Activated CD4-positive, alpha-beta T cell treated with anti-CD3 and anti-CD28 coated beads for 36 hours (primary cell): Measurements from ENCODE around the gene JMJD4. TPM values are rescaled to one million over a fixed set of nuclear protein-coding genes. Genes with fewer than 3 reads are reported as not detected.

Experiments used
- ATAC-seq: fragments of 200-7000 bp; cut with Tn5 transposase; one replicate; pipeline ENCODE4 v1.10.0; 2021; ENCODE audit warnings: mild to moderate bottlenecking, moderate library complexity
- CTCF ChIA-PET: fragments of 350-600 bp; sonication (Branson Sonifier 250); formaldehyde crosslinking; loops from one replicate; lab custom pipeline; 2021; ENCODE audit warnings: antibody characterized with exemption; lab: Charles Lee
- POLR2A ChIA-PET: fragments of 350-600 bp; sonication (Branson Sonifier 250); formaldehyde crosslinking; loops from one replicate; lab custom pipeline; 2021; ENCODE audit warnings: antibody characterized with exemption, inconsistent platforms; lab: Charles Lee
- DNase-seq: peaks from one replicate; pipeline ENCODE4 v3.0.0-alpha.2; 2020
- H3K27ac Mint-ChIP-seq: one replicate; pipeline ENCODE4 v1.8.0; 2021; ENCODE audit warnings: mixed read lengths
- H3K27me3 Mint-ChIP-seq: one replicate; pipeline ENCODE4 v1.8.0; 2021; ENCODE audit warnings: mixed read lengths
- H3K36me3 Mint-ChIP-seq: one replicate; pipeline ENCODE4 v1.8.0; 2021; ENCODE audit warnings: low read depth, mixed read lengths
- H3K4me1 Mint-ChIP-seq: one replicate; pipeline ENCODE4 v1.8.0; 2021; ENCODE audit warnings: mixed read lengths
- H3K4me3 Mint-ChIP-seq: one replicate; pipeline ENCODE4 v1.8.0; 2021; ENCODE audit warnings: mild to moderate bottlenecking, moderate library complexity, mixed read lengths
- H3K9me3 Mint-ChIP-seq: one replicate; pipeline ENCODE4 v1.8.0; 2021; ENCODE audit warnings: low read depth, mixed read lengths
- intact Hi-C, 2 experiments: fragments of 100-400 bp; cut with DNase I in 1 of 2; cut with micrococcal nuclease in 1 of 2; formaldehyde crosslinking; loops; one replicate each; pipeline versions ENCODE4 v1.14.2 to v1.15.1; 2022 to 2024; cut with DNase I, micrococcal nuclease
- total RNA-seq, 2 experiments: library from RNA; stranded (reverse); gene quantifications; one replicate each; pipeline ENCODE4 v1.2.3, GENCODE V29; 2021

JMJD4 gene, protein sequence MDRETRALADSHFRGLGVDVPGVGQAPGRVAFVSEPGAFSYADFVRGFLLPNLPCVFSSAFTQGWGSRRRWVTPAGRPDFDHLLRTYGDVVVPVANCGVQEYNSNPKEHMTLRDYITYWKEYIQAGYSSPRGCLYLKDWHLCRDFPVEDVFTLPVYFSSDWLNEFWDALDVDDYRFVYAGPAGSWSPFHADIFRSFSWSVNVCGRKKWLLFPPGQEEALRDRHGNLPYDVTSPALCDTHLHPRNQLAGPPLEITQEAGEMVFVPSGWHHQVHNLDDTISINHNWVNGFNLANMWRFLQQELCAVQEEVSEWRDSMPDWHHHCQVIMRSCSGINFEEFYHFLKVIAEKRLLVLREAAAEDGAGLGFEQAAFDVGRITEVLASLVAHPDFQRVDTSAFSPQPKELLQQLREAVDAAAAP
- 10 to 100 TPM; 14.4 to 18.1 TPM for total RNA-seq

DNA sequence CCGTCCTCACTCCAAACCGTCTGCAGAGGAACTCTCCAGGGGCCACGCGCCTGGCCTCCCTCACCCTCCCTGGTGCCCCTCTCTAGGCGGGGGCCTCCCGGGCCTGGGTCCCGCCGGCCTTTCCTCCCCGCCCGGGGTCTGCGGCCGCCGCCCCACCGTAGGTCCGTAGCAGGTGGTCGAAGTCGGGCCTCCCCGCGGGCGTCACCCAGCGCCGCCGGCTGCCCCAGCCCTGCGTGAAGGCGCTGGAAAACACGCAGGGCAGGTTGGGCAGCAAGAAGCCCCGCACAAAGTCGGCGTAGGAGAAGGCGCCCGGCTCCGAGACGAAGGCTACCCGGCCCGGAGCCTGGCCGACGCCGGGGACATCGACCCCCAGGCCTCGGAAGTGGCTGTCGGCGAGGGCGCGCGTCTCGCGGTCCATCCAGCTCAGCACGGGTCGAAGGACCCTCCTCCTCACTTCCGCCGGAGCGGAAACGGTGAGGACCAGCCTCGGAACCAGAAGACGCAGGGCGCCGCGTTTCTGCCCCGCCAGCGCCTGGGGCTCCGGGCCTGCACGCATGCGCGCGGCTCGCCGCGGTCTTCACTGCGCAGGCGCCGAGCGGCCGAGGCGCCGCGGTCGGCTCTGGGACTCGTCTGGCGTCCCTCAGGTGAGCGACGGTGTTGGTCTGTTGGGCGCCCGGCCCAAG, at the start of gene JMJD4, which contains the start of gene SNAP47:
JMJD4 (minus strand) TSS at position 447 of the 683 bp plus-strand sequence; CDS start at position 418, 29 bp downstream.
SNAP47 (plus strand) TSS at position 580 of the 683 bp plus-strand sequence. CDS start 12,302 bp downstream, outside the sequence.
- peaks cover 25% of the 10 kb centered on the region for H3K4me1 Mint-ChIP-seq
- ChIA-PET POLR2A (interaction anchor here (0.6 kb wide), 2 partner anchors 200 to 724 kb away, joined by 3 to 6 read pairs; no protein-coding TSS in a partner anchor), CTCF (interaction anchor here (0.7 to 1.7 kb wide), 2 partner anchors 219 to 1136 kb away, joined by 3 to 6 read pairs; no protein-coding TSS in a partner anchor)
- peak within 1 kb of the TSS; percentile 86 for H3K27ac Mint-ChIP-seq
- H3K9me3 Mint-ChIP-seq, result no peaks in the 10 kb centered on the region
- H3K27me3 Mint-ChIP-seq, result no peaks in the 10 kb centered on the region
- peak; percentile 95 for DNase-seq
- peaks cover 11% of the 10 kb centered on the region for H3K36me3 Mint-ChIP-seq
- intact Hi-C loops, result loop anchor here (1.0 to 10.0 kb wide), 12 partner anchors 27 to 850 kb away; partner anchors contain the start of genes ZNF678 (in 2 of the 2), ARF1 (in 1 of the 2), C1orf35 (in 1 of the 2) and TRIM11 (in 1 of the 2)
- H3K4me3 Mint-ChIP-seq, result peak within 1 kb of the TSS; percentile 89
- peak; percentile 94 for ATAC-seq

DNA sequence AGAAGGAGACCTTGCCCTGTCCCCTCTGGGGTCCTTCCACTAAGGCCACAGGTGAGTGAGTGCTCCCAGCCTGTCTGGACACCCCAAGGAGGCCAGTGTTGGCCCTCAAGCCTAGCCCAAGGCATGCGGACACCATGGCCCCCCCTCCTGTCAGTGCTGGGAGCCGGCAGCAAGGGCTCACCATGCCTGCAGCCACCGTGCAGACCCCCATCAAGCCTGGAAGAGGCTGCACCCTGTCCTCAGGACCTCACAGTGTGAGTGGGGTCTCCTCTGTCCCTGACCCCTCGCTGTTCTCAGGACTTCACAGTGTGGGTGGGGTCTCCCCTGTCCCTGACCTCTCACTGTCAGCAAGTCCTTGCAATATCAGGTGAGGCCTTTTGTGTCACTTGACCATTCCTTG, 47.1 kb upstream of the JMJD4 start:
- H3K4me3 Mint-ChIP-seq, result no peak overlapping the region
- peaks cover 11% of the 10 kb centered on the region for H3K4me1 Mint-ChIP-seq
- ATAC-seq (no peak), DNase-seq (no peak)
- intact Hi-C loops, result loop anchor here (10.0 kb wide), 2 partner anchors 47 to 703 kb away; partner anchors contain the start of genes JMJD4 (in 1 of the 2), RNF187 (in 1 of the 2) and SNAP47 (in 1 of the 2)
- H3K36me3 Mint-ChIP-seq, result peaks cover 4% of the 10 kb centered on the region
- H3K9me3 Mint-ChIP-seq, result no peaks in the 10 kb centered on the region
- H3K27me3 Mint-ChIP-seq, result no peaks in the 10 kb centered on the region
- ChIA-PET POLR2A (no interaction called here), CTCF (no interaction called here)
- H3K27ac Mint-ChIP-seq, result no peak overlapping the region

DNA sequence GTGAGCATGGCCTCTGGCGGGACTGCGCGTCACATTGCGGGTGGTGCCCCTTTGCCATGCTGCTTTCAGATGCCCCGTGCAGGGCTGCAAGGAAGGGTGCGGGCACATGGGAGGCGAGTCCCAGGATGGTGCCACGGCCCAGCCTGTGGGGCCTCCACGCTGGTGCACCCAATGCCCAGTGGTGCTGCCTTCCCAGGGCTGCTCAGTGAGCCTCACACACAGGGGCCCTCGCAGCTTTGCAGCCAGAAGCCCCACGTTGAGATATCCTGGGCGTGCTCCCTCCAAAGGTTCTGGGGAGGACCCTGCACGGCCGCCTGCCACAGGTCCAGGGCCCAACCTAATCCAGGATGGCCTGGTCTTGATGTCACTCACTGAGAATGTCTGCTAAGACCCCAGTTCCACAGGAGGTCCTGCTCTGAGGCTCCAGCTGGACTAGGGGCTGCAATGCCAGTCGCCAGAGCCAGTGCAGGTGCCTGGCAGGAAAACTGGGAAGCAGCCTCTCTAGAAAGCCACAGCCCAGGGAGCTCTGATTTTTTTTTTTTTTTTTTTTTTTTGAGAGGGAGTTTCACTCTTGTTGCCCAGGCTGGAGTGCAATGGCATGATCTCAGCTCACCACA, 46.3 kb upstream of the JMJD4 start:
- CTCF ChIA-PET, result no interaction called here

DNA sequence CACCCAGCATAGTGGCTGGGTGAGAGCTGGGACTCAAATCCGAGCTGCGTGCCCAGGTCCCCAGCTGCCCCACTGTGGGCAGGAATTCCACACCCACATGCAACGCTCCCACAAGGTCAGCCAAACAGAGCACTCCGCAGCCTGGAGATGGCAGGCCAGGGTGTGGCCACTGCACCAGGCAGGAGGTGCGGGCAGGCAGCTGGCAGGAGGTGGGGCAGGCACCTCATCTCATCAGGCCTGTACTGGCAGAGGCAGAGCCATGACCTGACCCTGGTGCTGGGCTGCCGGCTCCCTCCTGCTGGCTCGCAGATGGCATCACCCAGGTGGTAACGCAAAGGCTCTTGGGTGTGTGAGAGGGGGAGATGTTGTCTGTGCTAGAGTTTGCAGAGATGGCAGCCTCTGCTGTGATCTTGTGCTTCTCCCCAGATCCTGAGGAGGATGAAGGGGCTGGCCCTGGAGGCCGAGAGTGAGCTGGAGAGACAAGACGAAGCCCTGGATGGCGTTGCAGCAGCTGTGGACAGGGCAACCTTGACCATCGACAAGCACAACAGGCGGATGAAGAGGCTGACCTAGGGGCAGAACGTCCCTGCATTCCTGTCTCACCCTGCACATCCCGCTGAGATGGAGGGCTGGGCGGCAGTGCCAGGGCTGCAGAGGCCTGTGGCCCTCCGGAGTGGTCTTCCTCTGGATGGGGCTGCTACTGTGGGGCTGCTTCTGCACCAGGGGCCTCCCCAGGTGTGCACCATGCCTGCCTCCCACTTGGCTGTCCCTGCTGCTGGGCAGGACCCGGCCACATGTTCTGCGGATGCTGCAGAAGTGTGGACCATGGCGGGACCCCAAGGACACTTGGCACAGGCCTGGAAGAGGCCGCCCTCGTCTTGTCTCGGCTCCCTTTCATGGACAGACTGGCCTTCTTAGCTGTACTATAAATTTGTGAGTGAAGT, 45.3 kb upstream of the JMJD4 start:
- Mint-ChIP-seq H3K4me1 (peaks cover under 1% of the 10 kb centered on the region), H3K9me3 (no peaks in the 10 kb centered on the region), H3K4me3 (no peak overlapping the region), H3K27me3 (no peaks in the 10 kb centered on the region), H3K27ac (no peak overlapping the region), H3K36me3 (peaks cover 4% of the 10 kb centered on the region)
- CTCF ChIA-PET, result interaction anchor here (0.6 kb wide), 2 partner anchors 17 to 84 kb away, joined by 3 to 4 read pairs; no protein-coding TSS in a partner anchor
- POLR2A ChIA-PET, result no interaction called here
- intact Hi-C loops, result loop anchor here (10.0 kb wide), 2 partner anchors 46 to 704 kb away; partner anchors contain the start of genes JMJD4 (in 1 of the 2), RNF187 (in 1 of the 2) and SNAP47 (in 1 of the 2)
- no peak for ATAC-seq
- DNase-seq, result no peak

More for the DNA sequence above, 46.3 kb upstream of the JMJD4 start:
- peaks cover 7% of the 10 kb centered on the region for H3K4me1 Mint-ChIP-seq
- no peaks in the 10 kb centered on the region for H3K9me3 Mint-ChIP-seq
- no peak overlapping the region for H3K27ac Mint-ChIP-seq
- intact Hi-C loops, result loop anchor here (10.0 kb wide), 2 partner anchors 47 to 703 kb away; partner anchors contain the start of genes JMJD4 (in 1 of the 2), RNF187 (in 1 of the 2) and SNAP47 (in 1 of the 2)
- POLR2A ChIA-PET, result no interaction called here
- no peaks in the 10 kb centered on the region for H3K27me3 Mint-ChIP-seq
- DNase-seq (no peak), ATAC-seq (no peak)
- H3K36me3 Mint-ChIP-seq, result peaks cover 4% of the 10 kb centered on the region
- no peak overlapping the region for H3K4me3 Mint-ChIP-seq

DNA sequence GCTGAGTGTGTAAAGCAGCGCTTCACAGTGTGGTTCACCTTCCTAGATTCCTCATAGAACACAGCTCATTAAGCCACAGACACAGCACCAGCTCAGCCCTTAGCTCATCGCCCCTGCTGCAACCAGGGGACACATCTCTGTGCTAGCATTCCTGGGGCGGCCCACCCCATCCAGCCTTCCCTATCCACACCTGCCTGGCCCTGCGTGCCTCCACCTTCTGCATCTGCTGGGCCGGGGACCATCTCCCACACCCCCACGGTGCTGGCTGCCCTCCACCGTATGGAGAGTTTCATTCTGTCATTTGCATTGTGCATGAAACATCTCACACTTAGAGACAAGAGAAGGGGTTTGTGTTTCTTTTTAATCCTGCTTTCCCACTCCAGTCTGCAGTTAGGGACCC, 44.6 kb upstream of the JMJD4 start:
- Mint-ChIP-seq H3K27ac (no peak overlapping the region), H3K4me3 (no peak overlapping the region), H3K9me3 (no peaks in the 10 kb centered on the region), H3K4me1 (no peaks in the 10 kb centered on the region), H3K36me3 (peaks cover 4% of the 10 kb centered on the region), H3K27me3 (no peaks in the 10 kb centered on the region)
- intact Hi-C loops, result loop anchor here (10.0 kb wide), 2 partner anchors 45 to 705 kb away; partner anchors contain the start of genes JMJD4 (in 1 of the 2), RNF187 (in 1 of the 2) and SNAP47 (in 1 of the 2)
- POLR2A ChIA-PET, result no interaction called here
- DNase-seq (no peak), ATAC-seq (no peak)
- CTCF ChIA-PET, result interaction anchor here (0.6 kb wide), 1 partner anchor 17 kb away, joined by 4 read pairs; no protein-coding TSS in a partner anchor

DNA sequence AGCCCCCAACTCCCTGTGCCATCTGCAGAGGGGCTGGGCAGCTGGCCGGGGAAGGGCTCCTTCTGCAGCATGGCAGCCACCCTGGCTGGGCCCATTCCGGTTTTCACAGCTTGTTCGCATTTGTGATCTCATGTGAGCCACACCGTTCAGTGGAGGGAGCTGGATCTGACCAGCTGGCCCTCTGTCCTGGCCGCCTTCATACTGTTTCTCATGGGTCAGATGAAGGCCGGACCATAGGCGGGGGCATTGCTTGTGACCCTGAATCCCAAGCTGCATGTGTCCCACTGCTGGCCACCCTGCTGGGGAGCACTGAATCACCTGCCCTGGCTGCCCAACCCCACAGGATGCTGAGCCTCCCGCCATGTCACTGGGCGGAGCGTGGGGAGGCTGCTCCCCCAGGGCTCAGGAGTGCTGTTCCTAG, 43.9 kb upstream of the JMJD4 start:
- DNase-seq, result no peak
- H3K27ac Mint-ChIP-seq, result no peak overlapping the region
- intact Hi-C loops, result no loop called here
- no peaks in the 10 kb centered on the region for H3K9me3 Mint-ChIP-seq
- H3K4me3 Mint-ChIP-seq, result no peak overlapping the region
- ChIA-PET CTCF (no interaction called here), POLR2A (no interaction called here)
- H3K36me3 Mint-ChIP-seq, result peaks cover 4% of the 10 kb centered on the region
- peaks cover 4% of the 10 kb centered on the region for H3K4me1 Mint-ChIP-seq
- no peaks in the 10 kb centered on the region for H3K27me3 Mint-ChIP-seq
- ATAC-seq, result no peak

DNA sequence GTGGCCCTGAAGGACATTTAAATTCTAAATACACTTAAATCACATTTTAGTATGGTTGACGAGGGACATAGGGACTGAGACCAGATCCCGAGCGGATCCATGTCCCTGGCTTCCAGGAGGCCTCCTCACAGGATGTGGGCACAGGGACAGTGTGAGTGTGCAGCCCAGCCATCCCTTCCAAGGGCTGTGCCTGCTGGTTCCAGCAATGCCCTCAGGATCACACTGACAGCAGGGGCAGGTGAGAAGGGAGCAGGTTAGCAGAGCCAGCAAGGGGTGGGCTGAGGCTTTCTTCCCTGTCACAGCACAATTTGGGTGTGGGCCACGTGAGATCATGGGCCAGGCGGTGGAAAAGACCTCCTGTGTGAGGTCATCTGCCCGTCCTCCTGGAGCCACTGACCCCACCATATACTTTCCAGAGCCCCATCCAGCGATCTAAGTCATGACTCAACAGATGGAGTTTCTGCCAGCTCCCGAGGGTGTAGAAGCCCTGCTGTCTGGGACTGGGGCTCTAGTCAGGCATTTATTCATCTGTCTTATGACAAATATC, 43.4 kb upstream of the JMJD4 start:
- peaks cover 10% of the 10 kb centered on the region for H3K4me1 Mint-ChIP-seq
- no peaks in the 10 kb centered on the region for H3K27me3 Mint-ChIP-seq
- ChIA-PET POLR2A (no interaction called here), CTCF (no interaction called here)
- intact Hi-C loops, result no loop called here
- no peak overlapping the region for H3K27ac Mint-ChIP-seq
- no peaks in the 10 kb centered on the region for H3K9me3 Mint-ChIP-seq
- H3K4me3 Mint-ChIP-seq, result no peak overlapping the region
- no peak for ATAC-seq
- DNase-seq, result no peak
- peaks cover 4% of the 10 kb centered on the region for H3K36me3 Mint-ChIP-seq

DNA sequence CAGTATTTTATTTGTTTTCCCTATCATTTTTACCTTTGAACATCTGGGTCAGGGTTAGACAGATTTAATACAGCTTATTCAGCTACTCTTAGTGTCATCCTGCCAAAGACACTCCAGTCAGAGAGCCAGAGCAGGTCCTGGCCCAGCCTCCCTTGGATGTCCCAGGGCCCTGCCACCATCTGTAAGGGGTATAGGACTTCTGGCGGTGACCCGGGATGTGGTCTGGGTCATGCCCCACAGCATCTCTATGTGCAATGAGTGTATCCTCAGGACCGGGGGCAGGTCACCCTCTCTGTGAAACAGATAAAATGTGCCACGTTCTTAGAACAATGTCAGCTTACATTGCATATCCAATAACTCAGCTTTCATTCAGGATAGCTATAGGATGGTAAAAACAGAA, 42.5 kb upstream of the JMJD4 start:
- DNase-seq, result no peak
- Mint-ChIP-seq H3K9me3 (no peaks in the 10 kb centered on the region), H3K27me3 (no peaks in the 10 kb centered on the region), H3K4me1 (peaks cover 16% of the 10 kb centered on the region), H3K27ac (no peak overlapping the region), H3K36me3 (peaks cover 4% of the 10 kb centered on the region), H3K4me3 (no peak overlapping the region)
- POLR2A ChIA-PET, result no interaction called here
- no peak for ATAC-seq
- intact Hi-C loops, result no loop called here
- CTCF ChIA-PET, result no interaction called here

DNA sequence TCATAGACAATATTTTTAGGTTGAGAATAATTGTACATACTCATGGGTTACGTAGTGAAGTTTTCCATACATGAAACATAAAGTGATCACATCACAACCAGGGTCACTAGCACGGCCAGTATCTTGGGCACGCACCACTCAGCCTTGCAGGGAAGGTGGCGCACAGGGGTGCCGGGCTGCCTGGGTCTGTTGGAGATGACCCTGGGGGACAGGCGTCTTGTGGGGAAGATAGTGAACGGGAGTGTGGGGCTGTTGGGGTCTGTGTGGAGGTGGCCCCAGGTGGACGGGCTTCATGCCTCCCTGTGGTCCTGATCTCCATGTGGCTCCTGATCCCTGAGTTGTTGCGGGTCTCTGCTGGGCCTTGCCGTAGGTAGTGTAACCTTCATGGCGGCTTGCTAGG, 42.1 kb upstream of the JMJD4 start:
- no peak overlapping the region for H3K27ac Mint-ChIP-seq
- CTCF ChIA-PET, result no interaction called here
- H3K27me3 Mint-ChIP-seq, result no peaks in the 10 kb centered on the region
- peaks cover 21% of the 10 kb centered on the region for H3K4me1 Mint-ChIP-seq
- H3K4me3 Mint-ChIP-seq, result no peak overlapping the region
- H3K36me3 Mint-ChIP-seq, result no peaks in the 10 kb centered on the region
- intact Hi-C loops, result no loop called here
- POLR2A ChIA-PET, result no interaction called here
- ATAC-seq (no peak), DNase-seq (no peak)
- no peaks in the 10 kb centered on the region for H3K9me3 Mint-ChIP-seq

DNA sequence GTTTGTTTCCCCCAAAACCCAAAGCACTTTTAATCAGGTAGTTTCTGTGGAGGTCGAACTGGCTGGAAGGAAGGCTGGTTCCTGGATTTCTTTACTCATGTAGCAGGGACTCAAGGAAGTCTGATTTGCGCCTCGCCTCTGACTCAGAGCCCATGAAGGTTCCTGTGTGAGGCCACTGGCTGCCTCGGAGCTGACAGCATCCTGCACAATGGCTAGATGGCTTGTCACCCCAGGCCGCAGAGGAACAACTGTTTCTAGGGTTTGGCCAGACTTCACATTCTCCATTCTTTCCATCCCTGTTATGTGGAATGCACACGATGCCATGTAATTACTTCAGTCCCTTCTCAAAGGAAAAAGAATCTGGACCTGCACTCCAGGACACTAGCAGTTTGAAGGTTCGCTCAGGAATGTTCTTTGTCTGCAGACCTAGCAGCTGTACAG, 41.2 kb upstream of the JMJD4 start:
- POLR2A ChIA-PET, result no interaction called here
- CTCF ChIA-PET, result no interaction called here

More for the DNA sequence above, 41.2 kb upstream of the JMJD4 start:
- H3K27me3 Mint-ChIP-seq, result no peaks in the 10 kb centered on the region
- DNase-seq (no peak), ATAC-seq (no peak)
- intact Hi-C loops, result no loop called here
- H3K36me3 Mint-ChIP-seq, result no peaks in the 10 kb centered on the region
- no peak overlapping the region for H3K27ac Mint-ChIP-seq
- H3K4me3 Mint-ChIP-seq, result no peak overlapping the region
- no peaks in the 10 kb centered on the region for H3K9me3 Mint-ChIP-seq
- H3K4me1 Mint-ChIP-seq, result peaks cover 21% of the 10 kb centered on the region
